Dermis microvascular lymphatic vessel endothelial cell (primary cell): ENCODE results near the gene NCLN. TPM values are rescaled to one million over a fixed set of nuclear protein-coding genes. Genes with fewer than 3 reads are reported as not detected.
"Not testable (repeated sequence)": the region's sequence is repeated elsewhere in the genome, so short reads cannot be mapped to it uniquely, and the experiment has no call there.

Experiments
- DNase-seq, 2 donors: peaks; one replicate each; pipeline versions ENCODE4 v3.0.0 to v3.0.0-alpha.2; 2010; ENCODE audit warnings: low read depth in 2 of 2
- total RNA-seq: library from RNA; depleted of rRNA; stranded (reverse); fragments of >200 nt; gene quantifications from 2 replicates; pipeline ENCODE4 v1.2.1, GENCODE V29; 2014

The NCLN gene
- total RNA-seq, 1 donor from 2014 or later, result 33.2 TPM

- not testable (repeated sequence) for DNase-seq
These were observed 31.3 kb upstream of the NCLN start for GRCh38 chr19:3154447-3154846.

- DNase-seq, result peak; percentile 97 to 100
These were observed 30.6 kb upstream of the NCLN start for GRCh38 chr19:3154957-3155736.

- no peak for DNase-seq
These were observed 28.5 kb upstream of the NCLN start for GRCh38 chr19:3157096-3157845.

- DNase-seq, result no peak
These were observed 26.2 kb upstream of the NCLN start for GRCh38 chr19:3159565-3159964.

- DNase-seq, result no peak
These were observed 25.5 kb upstream of the NCLN start for GRCh38 chr19:3160219-3160618.

- DNase-seq, result peak in 1 of 2 donors; percentile 70
These were observed 24.3 kb upstream of the NCLN start for GRCh38 chr19:3161453-3161852.

- DNase-seq, result no peak
These were observed 23.1 kb upstream of the NCLN start for GRCh38 chr19:3162418-3163229.

- peak; percentile 34 to 67 for DNase-seq
These were observed 22.4 kb upstream of the NCLN start for GRCh38 chr19:3163230-3163886.

GRCh38 chr19:3163943-3164342 lies 21.8 kb upstream of the NCLN start:
- no peak for DNase-seq

- no peak for DNase-seq
These were observed 18.0 kb upstream of the NCLN start for GRCh38 chr19:3167533-3168272.

GRCh38 chr19:3171894-3172672 lies 13.6 kb upstream of the NCLN start:
- no peak for DNase-seq

GRCh38 chr19:3172673-3173000 lies 13.1 kb upstream of the NCLN start:
- DNase-seq, result not testable (repeated sequence)

- no peak for DNase-seq
These were observed 9.7 kb upstream of the NCLN start for GRCh38 chr19:3175781-3176714.

GRCh38 chr19:3176715-3177501 lies 8.8 kb upstream of the NCLN start:
- peak in 1 of 2 donors; percentile 14 for DNase-seq

GRCh38 chr19:3178377-3178972 lies 7.3 kb upstream of the NCLN start, which contains the start of gene S1PR4:
S1PR4 (plus strand) TSS chr19:3178769; CDS start chr19:3178793, 24 bp downstream.
- no peak for DNase-seq

GRCh38 chr19:3178973-3179738 lies 6.6 kb upstream of the NCLN start:
- no peak for DNase-seq
